ENCODE measurements around the gene ZBTB1. TPM values are rescaled to one million over a fixed set of nuclear protein-coding genes. Genes with fewer than 3 reads are reported as not detected.

The ZBTB1 gene
- total RNA-seq, 1 experiment from 2014 or later, result 37.8 TPM

DNA sequence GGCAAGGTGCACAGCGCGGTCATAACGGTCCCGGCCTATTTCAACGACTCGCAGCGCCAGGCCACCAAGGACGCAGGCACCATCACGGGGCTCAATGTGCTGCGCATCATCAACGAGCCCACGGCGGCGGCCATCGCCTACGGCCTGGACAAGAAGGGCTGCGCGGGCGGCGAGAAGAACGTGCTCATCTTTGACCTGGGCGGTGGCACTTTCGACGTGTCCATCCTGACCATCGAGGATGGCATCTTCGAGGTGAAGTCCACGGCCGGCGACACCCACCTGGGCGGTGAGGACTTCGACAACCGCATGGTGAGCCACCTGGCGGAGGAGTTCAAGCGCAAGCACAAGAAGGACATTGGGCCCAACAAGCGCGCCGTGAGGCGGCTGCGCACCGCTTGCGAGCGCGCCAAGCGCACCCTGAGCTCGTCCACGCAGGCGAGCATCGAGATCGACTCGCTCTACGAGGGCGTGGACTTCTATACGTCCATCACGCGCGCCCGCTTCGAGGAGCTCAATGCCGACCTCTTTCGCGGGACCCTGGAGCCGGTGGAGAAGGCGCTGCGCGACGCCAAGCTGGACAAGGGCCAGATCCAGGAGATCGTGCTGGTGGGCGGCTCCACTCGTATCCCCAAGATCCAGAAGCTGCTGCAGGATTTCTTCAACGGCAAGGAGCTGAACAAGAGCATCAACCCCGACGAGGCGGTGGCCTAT, 36.8 kb downstream of the ZBTB1 start:
- H2BK20ac ChIP-seq (ENCODE audit: low read depth, low read length, poor library complexity, severe bottlenecking), result no peak overlapping the region
- no peak for DNase-seq
- Mint-ChIP-seq H3K4me3 (no peak overlapping the region), H3K27me3 (ENCODE audit: low read depth) (peaks cover 2% of the 10 kb centered on the region), H3K27ac (no peak overlapping the region), H3K4me1 (peaks cover 47 to 48% of the 10 kb centered on the region in 2 experiments), H3K9me3 (peaks cover 24 to 26% of the 10 kb centered on the region in 2 experiments), H3K36me3 (ENCODE audit: insufficient read depth in 1 of 3, low read depth in 3 of 3) (peaks cover 21 to 26% (median 21%) of the 10 kb centered on the region in 3 experiments; a peak in 6 of 7 replicates)
- H3K14ac ChIP-seq (ENCODE audit: insufficient read depth, low read length), result no peak overlapping the region
- H2BK12ac ChIP-seq (ENCODE audit: insufficient read length, low read depth, low read length), result no peak overlapping the region
- H4K8ac ChIP-seq (replicated peaks; ENCODE audit: insufficient read length, low read depth, low read length), result no peak overlapping the region
- H3K4me2 ChIP-seq (ENCODE audit: insufficient read depth, insufficient read length, low read length), result peak overlapping the region; percentile 66
- no peak overlapping the region for H2AFZ ChIP-seq (ENCODE audit: low read length)
- H3K23me2 ChIP-seq (ENCODE audit: insufficient read length, low read depth, low read length, poor library complexity, severe bottlenecking), result peaks cover 6% of the 10 kb centered on the region
- H3K27ac ChIP-seq (ENCODE audit: insufficient read length, low read depth, low read length), result no peak overlapping the region
- WGBS (ENCODE audit: extremely low coverage, insufficient read length, low lambda C conversion rate), result no CpG with 5 or more reads among the region's 73 CpGs
- H3K4me1 ChIP-seq (ENCODE audit: insufficient read depth, low read length), result no peaks in the 10 kb centered on the region
- TF ChIP-seq, protein P1, sequence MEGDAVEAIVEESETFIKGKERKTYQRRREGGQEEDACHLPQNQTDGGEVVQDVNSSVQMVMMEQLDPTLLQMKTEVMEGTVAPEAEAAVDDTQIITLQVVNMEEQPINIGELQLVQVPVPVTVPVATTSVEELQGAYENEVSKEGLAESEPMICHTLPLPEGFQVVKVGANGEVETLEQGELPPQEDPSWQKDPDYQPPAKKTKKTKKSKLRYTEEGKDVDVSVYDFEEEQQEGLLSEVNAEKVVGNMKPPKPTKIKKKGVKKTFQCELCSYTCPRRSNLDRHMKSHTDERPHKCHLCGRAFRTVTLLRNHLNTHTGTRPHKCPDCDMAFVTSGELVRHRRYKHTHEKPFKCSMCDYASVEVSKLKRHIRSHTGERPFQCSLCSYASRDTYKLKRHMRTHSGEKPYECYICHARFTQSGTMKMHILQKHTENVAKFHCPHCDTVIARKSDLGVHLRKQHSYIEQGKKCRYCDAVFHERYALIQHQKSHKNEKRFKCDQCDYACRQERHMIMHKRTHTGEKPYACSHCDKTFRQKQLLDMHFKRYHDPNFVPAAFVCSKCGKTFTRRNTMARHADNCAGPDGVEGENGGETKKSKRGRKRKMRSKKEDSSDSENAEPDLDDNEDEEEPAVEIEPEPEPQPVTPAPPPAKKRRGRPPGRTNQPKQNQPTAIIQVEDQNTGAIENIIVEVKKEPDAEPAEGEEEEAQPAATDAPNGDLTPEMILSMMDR (conservative IDR thresholded peaks at IDR 0.05), result no peak
- no peak overlapping the region for H3K18ac ChIP-seq (ENCODE audit: insufficient read length, low read depth, low read length)
- no peak overlapping the region for H4K91ac ChIP-seq (ENCODE audit: insufficient read length, low read depth, low read length)
- no peak overlapping the region for H3K4ac ChIP-seq (ENCODE audit: low read depth, low read length)
- no peak overlapping the region for H3K9ac ChIP-seq (ENCODE audit: extremely low read depth, insufficient read length, low read length)
- no peak overlapping the region for H3K56ac ChIP-seq (ENCODE audit: insufficient read length, low read depth, low read length)
- H2BK5ac ChIP-seq (ENCODE audit: insufficient read length, low read length), result no peak overlapping the region
- no peaks in the 10 kb centered on the region for H3K27me3 ChIP-seq (ENCODE audit: insufficient read depth, low read length)
- no peak overlapping the region for H2BK120ac ChIP-seq (ENCODE audit: low read depth, low read length, poor library complexity, severe bottlenecking)
- no peaks in the 10 kb centered on the region for H3K9me3 ChIP-seq (ENCODE audit: control insufficient read depth, low read depth, low read length)
- H3K23ac ChIP-seq (ENCODE audit: insufficient read length, low read depth, low read length), result no peak overlapping the region
- no peak overlapping the region for H3T11ph ChIP-seq (ENCODE audit: low read length)
- H4K5ac ChIP-seq (ENCODE audit: insufficient read length, low read depth, low read length), result no peak overlapping the region
- H2AK5ac ChIP-seq (ENCODE audit: insufficient read length, low read length), result no peak overlapping the region
- no peaks in the 10 kb centered on the region for H3K79me1 ChIP-seq (ENCODE audit: insufficient read depth, low read depth, low read length, poor library complexity, severe bottlenecking)
- H3K79me2 ChIP-seq (ENCODE audit: insufficient read depth, low read length), result no peaks in the 10 kb centered on the region
- no peak overlapping the region for H2BK15ac ChIP-seq (ENCODE audit: low read depth, low read length)
- no peaks in the 10 kb centered on the region for H4K20me1 ChIP-seq (ENCODE audit: control insufficient read depth, insufficient read depth, insufficient read length)
